Thoracic aorta (tissue), 2 donors: ENCODE measurements around the gene OR52H1. TPM values are rescaled to one million over a fixed set of nuclear protein-coding genes. Genes with fewer than 3 reads are reported as not detected.

ENCODE experiments used
- ATAC-seq: fragments of 150-250 bp; one replicate; pipeline ENCODE4 v1.8.0; 2017; ENCODE audit warnings: low read depth; ENCODE audit not compliant: insufficient number of reproducible peaks, low FRiP score
- DNase-seq: peaks from one replicate; pipeline ENCODE4 v3.0.0-alpha.2; 2020; ENCODE audit warnings: low spot score
- H3K27ac ChIP-seq, 2 donors: fragments of 200-600 bp; sonication (generic); 1 replicate in 1 of 2; 2 replicates in 1 of 2; pipeline ENCODE4 v1.5.1; 2016; ENCODE audit warnings: mild to moderate bottlenecking in 2 of 2, moderate library complexity in 2 of 2
- H3K27me3 ChIP-seq: fragments of 200-600 bp; sonication (generic); replicated peaks from 2 replicates; pipeline ENCODE4 v1.6.0; 2016; ENCODE audit warnings: mild to moderate bottlenecking; ENCODE audit not compliant: insufficient read depth
- H3K36me3 ChIP-seq: fragments of 200-600 bp; sonication (generic); one replicate; pipeline ENCODE4 v1.5.1; 2016
- H3K4me1 ChIP-seq, 2 donors: fragments of 200-600 bp; sonication (generic); 1 replicate in 1 of 2; 2 replicates in 1 of 2; pipeline versions ENCODE4 v1.5.1 to v1.6.0; 2016; ENCODE audit warnings: low read depth in 2 of 2, mild to moderate bottlenecking in 1 of 2; ENCODE audit not compliant: control insufficient read depth in 1 of 2
- H3K4me3 ChIP-seq: fragments of 200-600 bp; sonication (generic); 2 replicates; pipeline ENCODE4 v1.5.1; 2016; ENCODE audit warnings: mild to moderate bottlenecking
- H3K9me3 ChIP-seq: fragments of 200-600 bp; sonication (generic); 2 replicates; pipeline ENCODE4 v1.5.1; 2016
- CTCF ChIP-seq: fragments of 200-600 bp; sonication (generic); IDR thresholded peaks from one replicate; pipeline ENCODE4 v1.5.1; 2019; ENCODE audit warnings: antibody characterized with exemption
- total RNA-seq, 2 donors: library from RNA; depleted of rRNA; stranded (reverse); fragments of >200 nt; gene quantifications; one replicate each; pipeline versions ENCODE4 v1.1.0 to v1.2.3, GENCODE V29; 2016

The OR52H1 gene
- total RNA-seq, 2 donors from 2014 or later = 0.81 to 2.0 TPM

DNA sequence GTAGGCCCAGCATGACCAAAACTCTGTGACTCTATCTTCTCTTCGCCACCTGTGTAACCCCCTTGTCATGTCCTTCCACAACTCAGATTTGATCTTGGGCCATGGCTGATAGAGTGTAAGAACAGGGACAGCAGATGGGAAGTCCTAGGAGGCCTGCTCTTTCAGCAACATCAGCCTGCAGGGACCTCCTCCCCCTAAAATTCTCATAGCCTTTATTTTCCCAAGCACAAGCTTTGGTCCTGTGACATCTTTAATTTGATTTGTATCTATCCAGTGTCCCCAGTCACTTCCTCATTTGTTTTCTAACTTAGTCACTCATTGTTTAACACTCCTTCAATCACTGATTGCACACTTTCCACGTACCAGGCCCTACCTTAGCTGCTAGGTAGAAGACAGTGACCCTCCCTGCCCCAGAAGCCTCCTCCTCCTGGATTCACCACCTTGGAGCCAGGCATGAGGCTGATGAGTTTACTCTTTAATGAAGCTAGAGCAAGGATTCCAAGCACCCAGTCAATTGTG is 43.9 kb downstream of the OR52H1 start:
- Histone ChIP-seq H3K4me1 (no peaks in the 10 kb centered on the region), H3K27me3 (no peaks in the 10 kb centered on the region), H3K27ac (no peak overlapping the region), H3K36me3 (no peaks in the 10 kb centered on the region), H3K9me3 (no peaks in the 10 kb centered on the region), H3K4me3 (no peak overlapping the region)
- TF ChIP-seq CTCF = no peak
- ATAC-seq = no peak
- no peak for DNase-seq

DNA sequence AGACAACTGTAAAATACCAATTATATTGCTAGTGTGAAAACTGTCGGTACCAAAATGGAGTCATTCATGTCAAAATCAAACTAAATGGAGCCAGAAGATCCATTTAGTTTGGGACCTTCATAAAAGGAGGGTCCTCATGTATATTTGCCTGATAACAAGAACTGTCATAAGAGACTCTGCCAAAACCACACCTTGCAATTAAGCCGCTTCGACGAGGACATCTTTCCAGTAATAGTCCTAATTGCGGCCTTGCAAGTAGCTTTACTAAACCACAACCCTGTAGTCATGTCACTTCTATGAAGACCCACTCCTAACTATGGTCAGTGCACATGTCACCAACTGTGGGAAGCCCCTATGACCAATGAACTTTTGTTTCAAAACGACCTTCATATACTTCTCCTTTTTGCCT is 47.9 kb downstream of the OR52H1 start:
- Histone ChIP-seq H3K4me3 (no peak overlapping the region), H3K27me3 (no peaks in the 10 kb centered on the region), H3K36me3 (no peaks in the 10 kb centered on the region), H3K4me1 (no peaks in the 10 kb centered on the region), H3K27ac (no peak overlapping the region), H3K9me3 (no peaks in the 10 kb centered on the region)
- DNase-seq (no peak), ATAC-seq (no peak)
- TF ChIP-seq CTCF = no peak

GRCh38 chr11:5499671-5500070 is 48.7 kb downstream of the OR52H1 start:
- Histone ChIP-seq H3K9me3 (no peaks in the 10 kb centered on the region), H3K4me1 (no peaks in the 10 kb centered on the region), H3K4me3 (no peak overlapping the region), H3K36me3 (no peaks in the 10 kb centered on the region), H3K27me3 (no peaks in the 10 kb centered on the region), H3K27ac (no peak overlapping the region)
- no peak for TF ChIP-seq CTCF
- ATAC-seq (no peak), DNase-seq (no peak)

Other genes with a start within 250 kb of the OR52H1 start
- gene OR51B4, start 246.6 kb downstream of the OR52H1 start, total RNA-seq = not detected
- not detected for gene OR51B2, start 224.2 kb downstream of the OR52H1 start, total RNA-seq
- 1 to 10 TPM in 1 of 2 donors, under 1 TPM in 1; 0.49 to 4.2 TPM for gene OR51B5, start 205.0 kb downstream of the OR52H1 start, total RNA-seq
- gene OR51B6, start 197.0 kb downstream of the OR52H1 start, total RNA-seq = not detected
- gene OR51M1, start 164.7 kb downstream of the OR52H1 start, total RNA-seq = not detected
- gene OR51Q1, start 126.4 kb downstream of the OR52H1 start, total RNA-seq = not detected
- not detected for gene OR51I1, start 107.0 kb downstream of the OR52H1 start, total RNA-seq
- not detected for gene OR51I2, start 99.2 kb downstream of the OR52H1 start, total RNA-seq
- not detected for gene OR52D1, start 59.9 kb downstream of the OR52H1 start, total RNA-seq
- gene UBQLN3, start 38.6 kb downstream of the OR52H1 start, total RNA-seq = 1 to 10 TPM in 1 of 2 donors, under 1 TPM in 1; 0.63 to 1.5 TPM
- 1 to 10 TPM in 1 of 2 donors, under 1 TPM in 1; 0.56 to 1.4 TPM for gene UBQLNL, start 31.8 kb downstream of the OR52H1 start, total RNA-seq
- not detected for gene OR52B6, start 32.3 kb upstream of the OR52H1 start, total RNA-seq
- gene TRIM6, start 48.1 kb upstream of the OR52H1 start, total RNA-seq = 1 to 10 TPM; 3.0 to 6.5 TPM
- gene TRIM34, start 76.5 kb upstream of the OR52H1 start, total RNA-seq = 1 to 10 TPM; 6.9 to 7.7 TPM
- gene TRIM5, start 136.5 kb upstream of the OR52H1 start, total RNA-seq = 10 to 100 TPM; 35.5 to 36.4 TPM
- 100 to 1,000 TPM; 119 to 129 TPM for gene TRIM22, start 141.2 kb upstream of the OR52H1 start, total RNA-seq
- gene OR56B1, start 187.9 kb upstream of the OR52H1 start, total RNA-seq = under 1 TPM; 0.27 to 0.49 TPM
- not detected for gene OR52N4, start 205.7 kb upstream of the OR52H1 start, total RNA-seq
- not detected for gene OR52N5, start 234.8 kb upstream of the OR52H1 start, total RNA-seq
- gene OR52N1, start 242.7 kb upstream of the OR52H1 start, total RNA-seq = under 1 TPM in 1 of 2 donors, not detected in 1; 0.42 TPM